HL-60/S4 treated with phorbol 12-myristate 13-acetate at 8.2 ng/mL for 4 days and 3 days (cell line): Measurements from ENCODE around the gene TEKT1.
"Not testable (repeated sequence)": the region's sequence is repeated elsewhere in the genome, so short reads cannot be mapped to it uniquely, and the experiment has no call there.

Experiments used
- in situ Hi-C: fragments of 300-500 bp; cut with MboI; formaldehyde crosslinking; loops from 2 replicates; pipeline ENCODE4 v1.15.0; 2022; ENCODE audit warnings: low sequenced_read_pairs

TEKT1 gene

DNA sequence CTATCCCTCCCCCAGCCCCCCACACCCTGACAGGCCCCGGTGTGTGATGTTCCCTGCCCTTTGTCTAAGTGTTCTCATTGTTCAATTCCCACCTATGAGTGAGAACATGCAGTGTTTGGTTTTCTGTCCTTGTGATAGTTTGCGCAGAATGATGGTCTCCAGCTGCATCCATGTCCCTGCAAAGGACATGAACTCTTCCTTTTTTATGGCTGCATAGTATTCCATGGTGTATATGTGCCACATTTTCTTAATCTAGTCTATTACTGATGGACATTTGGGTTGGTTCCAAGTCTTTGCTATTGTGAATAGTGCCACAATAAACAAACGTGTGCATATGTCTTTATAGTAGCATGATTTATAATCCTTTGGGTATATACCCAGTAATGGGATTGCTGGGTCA is 15.2 kb downstream of the TEKT1 start:
- in situ Hi-C loops = not testable (repeated sequence)

DNA sequence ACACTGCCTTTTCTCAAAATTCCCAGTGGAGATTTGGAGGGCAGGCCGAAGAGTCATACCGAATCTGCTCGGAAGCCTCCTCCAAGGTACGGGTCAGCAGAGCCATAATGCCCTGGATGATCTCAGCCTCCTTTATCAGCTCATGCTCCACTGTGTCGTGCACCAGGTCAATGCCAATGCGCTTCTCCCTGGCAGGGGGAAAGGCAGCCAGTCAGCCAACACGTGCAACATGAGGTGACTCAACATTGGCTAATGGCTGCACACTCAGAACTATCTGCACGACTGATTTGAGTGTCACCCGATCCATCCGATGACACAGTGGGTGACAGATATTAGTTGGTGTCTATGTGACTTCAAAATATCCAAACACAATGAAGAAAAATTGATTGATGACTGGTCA is 15.8 kb downstream of the TEKT1 start:
- in situ Hi-C loops = no loop called here

DNA sequence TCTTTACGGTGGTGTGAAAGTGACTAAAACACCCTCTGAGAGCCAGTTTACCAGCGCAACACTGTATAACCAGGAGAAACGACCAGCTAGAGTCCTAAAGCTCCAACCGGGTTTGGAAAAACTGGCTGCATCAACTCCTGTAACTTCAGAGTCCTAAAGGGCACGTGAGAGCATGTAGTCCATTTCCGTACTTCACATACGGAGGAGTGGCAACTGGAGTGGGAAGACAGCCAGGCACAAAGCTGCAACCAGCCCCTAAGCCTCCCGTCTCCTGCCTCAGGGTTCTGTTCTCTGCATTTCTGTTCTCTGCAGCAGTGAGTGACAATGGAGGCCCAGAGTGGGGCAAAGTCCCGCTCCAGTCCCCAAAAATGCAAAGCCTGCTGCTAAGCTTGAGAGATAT is 19.2 kb downstream of the TEKT1 start:
- in situ Hi-C loops = no loop called here

DNA sequence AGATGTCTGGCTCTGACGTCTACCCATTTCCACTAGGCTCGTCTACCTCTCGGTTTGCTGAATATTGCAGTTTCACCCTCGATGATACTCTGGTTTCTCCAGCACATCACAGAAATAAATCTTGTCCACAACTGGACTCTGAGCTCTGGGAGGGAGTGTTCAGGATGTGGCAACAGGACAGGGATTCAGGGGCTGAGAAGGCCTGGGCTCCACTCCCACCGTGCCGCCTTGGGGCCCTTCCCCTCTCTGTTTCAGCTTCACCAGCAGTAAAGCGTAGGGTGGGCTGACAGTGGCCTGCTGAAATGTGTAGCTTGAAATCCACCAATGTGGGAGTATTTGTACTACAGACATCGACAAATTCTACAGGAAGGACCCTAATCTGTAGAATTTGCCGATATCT is 20.0 kb downstream of the TEKT1 start:
- in situ Hi-C loops = no loop called here

DNA sequence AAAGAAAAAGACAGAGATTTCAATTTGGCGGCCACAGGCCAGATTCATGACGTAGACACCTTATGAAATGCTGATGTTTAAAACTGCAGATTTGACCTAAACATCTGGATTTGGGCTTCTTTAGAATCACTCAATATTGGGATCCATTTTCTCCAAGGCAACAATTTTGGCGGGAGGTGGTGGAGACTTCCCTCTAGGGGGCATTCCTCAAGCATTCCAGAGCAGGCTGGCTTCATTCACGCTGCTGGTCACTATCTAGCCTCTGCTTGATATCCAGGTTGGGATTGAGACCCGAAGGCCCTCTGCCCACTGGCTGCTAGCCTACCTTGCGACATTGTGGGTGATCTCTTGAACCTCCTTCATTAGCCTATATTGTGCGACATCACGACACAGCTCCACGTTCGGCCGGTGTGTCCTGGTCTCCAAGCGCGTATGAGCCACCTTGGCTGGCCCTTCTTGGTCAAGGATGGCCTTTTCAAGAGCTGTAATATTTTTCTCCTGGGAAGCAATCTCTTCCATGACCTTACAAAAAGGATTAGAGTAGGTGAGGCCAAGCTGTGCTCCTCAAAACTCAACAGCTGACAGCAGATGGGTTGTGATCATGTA is 31.0 kb downstream of the TEKT1 start:
- in situ Hi-C loops = no loop called here

DNA sequence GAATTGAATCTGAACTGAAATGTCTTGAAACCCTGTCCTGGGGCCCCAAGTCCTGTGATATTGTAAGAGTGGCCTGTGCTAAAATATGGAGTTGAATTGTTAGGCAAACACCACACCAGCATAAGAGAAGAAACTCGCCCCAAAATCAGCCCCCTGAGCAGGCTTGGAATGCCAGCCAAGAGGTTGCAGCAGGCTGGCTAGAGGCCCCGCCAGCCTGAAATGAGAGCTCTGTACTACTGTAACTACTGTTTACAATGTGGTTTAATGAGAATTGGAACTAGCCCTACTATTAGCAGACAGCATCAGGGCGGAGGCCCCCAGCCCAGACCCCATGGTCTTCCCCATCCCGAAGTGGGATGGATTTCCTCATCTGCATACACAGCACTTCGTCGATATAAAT is 31.8 kb downstream of the TEKT1 start:
- in situ Hi-C loops = no loop called here

DNA sequence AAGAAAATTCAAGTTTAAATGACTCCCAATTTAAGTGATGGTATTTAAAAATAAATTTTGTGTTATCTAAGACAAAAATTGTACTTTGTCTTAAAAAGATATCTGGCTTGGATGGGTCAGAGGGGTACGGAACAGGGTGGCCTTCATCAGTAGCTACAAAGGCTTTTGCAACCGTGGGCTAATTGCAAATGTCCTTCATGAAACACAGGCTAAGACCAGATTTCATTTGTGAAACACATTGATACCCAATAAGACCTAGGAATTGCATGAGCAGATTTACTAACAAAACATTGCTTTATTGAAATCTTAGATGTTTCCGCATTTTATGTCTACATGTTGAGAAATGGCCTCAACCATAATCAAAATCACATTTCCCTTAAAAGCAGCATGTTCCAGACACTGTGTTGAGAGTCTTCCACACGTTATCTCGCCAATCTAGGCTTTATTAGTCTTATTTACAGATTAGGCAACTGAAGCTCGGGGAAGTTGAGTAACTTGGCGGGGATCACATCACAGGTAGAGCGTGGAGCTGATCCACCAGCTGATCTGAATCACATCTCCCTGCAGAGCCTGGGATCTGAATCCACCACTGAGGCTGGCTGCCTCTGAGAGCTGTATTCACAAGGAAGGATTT is 33.7 kb downstream of the TEKT1 start:
- in situ Hi-C loops = no loop called here

DNA sequence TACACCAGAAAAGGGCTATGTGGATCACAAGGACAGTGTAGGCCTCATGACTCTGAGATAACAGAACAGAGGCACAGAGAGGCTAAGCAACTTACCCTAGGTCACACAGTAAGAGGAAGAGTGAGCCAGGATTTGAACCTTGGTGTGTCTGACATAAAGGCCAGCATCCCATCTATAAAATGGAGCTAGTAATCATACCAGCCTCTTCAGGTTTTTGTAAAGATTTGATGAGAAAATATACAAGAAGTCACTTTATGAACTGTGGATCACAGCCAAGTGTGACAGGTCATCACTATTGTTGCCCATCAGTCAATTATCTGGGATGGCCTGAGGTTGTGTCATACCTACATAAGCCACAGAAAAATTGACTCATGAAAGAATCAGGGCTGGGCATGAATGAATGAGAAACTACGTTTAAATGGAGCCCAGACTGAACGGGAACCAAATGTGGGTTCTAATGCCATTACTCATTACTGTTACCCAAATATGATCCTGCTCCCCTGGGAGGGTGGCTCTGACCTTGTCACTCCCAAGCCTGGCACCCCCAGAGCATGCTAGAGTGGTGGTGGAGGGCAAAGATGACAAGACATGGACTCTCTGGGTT is 34.5 kb downstream of the TEKT1 start:
- in situ Hi-C loops = no loop called here

DNA sequence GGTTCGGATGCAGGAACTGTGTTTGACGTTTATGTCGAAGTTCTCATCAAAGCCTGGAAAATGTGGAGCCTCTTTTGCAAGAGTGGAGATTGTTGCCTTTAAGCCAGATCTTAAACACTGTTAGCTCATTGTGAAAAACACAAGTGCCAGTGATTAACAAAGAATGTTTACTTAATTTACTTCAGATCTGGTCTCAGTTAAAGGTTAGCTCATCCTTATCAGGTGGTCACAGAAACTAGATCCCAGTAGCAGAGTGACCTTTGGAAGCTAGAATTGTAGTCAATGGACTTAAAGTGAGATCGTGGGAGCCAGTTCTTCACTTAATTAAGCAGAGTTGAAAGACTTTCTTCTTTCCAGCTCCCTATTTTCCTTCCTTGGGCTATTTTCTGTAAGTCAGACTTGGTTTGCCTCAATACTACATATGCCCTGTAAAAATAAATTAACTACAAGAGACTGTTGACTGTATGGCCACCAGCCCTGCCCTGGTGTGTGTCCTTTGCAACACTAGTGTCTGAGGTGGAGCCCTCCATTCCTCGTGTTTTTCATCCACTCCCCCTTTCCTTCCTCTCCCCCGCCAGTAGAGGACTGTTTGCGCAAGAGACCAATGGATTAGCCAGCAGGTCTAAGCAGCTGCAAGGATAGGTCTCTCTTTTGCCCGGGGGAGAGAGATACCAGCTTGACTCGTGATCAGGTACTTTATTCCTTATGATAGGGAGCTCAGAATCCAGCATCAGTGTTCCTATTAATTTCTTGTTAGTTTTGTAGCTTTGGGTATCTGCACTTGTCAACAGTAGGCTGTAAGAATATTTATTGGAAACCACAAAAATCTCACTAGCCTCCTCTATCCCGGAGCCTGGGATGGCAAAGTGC is 35.3 kb downstream of the TEKT1 start:
- in situ Hi-C loops = no loop called here

DNA sequence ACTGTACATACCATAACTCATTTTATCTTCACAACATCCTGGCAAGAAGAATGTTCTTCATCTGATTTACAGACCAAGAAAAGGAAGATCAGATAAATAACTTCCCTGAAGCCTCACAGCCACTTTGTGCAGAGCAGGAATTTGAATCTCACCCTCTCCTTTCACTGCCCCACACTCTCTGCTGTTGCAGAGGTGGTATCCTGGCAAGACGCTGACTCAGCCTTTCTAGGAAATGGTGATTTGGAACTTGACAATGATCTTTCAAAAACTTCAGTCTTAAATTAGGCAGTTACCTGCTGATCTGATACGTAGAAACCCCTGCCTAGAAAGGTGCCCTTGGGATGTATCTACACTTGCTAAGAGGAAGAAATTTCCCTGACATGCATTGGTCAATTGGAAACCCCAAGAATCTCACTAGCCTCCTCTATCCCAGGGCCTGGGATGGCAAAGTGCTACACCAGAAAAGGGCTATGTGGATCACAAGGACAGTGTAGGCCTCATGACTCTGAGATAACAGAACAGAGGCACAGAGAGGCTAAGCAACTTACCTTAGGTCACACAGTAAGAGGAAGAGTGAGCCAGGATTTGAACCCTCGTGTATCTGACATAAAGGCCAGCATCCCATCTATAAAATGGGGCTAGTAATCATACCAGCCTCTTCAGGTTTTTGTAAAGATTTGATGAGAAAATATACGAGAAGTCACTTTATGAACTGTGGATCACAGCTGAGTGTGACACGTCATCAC is 37.6 kb downstream of the TEKT1 start:
- in situ Hi-C loops = no loop called here

DNA sequence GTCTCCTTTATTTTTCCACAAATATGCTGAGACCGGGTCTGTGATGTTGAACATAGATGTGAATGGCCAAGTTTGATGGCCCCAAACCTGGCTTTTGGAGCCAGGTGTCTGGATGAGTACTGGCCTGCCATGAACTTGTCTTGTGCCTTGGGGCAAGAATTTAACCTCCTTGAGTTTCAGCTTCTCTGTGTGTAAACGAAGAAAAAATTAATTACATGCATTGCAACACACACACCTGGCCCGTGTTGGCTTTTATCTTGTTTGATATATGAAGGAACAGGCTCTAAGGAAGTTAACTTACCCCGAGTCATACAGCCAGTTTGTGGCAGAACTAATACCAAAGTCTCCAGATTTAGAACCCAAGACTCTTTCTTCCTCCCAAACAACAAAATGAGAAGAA is 42.4 kb downstream of the TEKT1 start:
- in situ Hi-C loops = no loop called here

DNA sequence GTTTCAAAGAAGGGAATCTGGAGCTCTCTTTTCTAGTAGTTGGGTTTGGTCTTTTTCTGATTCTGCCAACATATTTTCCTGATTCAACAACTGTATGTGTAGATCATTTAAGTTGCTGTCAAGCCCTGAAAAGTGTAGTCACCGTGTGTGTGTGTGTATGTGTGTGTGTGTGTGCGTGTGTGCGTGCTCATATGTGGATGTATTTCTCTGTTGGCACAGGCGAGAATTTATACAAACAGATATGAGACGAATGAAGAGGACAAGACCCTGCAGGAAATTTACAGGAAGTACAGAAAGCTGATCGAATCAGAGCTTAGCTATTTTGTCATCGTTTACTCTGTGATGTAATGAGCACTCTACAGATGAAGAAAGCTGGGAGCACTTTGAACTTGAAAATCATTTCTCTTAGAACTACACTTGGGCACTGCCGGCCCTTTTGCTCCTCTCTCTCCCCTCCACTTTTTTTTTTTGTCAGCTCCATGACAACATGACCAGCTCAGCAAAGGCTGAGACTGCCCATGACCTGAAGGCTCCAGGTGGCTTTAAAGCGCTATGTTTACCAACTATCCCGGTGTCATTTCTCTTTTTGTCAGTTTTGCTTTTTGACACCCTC is 44.3 kb downstream of the TEKT1 start:
- in situ Hi-C loops = no loop called here

DNA sequence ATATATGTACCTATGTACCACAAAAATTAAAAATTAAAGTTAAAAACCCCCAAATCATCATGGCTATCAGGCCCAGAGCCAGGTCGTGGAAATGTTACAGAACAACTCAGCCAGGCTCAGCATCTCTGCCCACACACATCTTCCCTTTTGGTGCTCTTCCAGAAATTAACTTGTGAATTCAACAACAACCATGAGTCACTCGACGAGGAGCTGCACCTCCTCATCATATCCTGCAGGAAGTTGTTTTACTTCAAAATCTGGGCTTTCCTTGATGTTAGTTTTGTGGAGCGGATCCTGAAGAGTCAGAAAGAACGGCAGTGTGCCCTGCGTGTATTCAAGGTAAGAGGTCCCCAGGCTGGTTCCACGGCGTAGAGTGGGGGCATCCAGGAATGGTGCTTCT is 44.9 kb downstream of the TEKT1 start:
- in situ Hi-C loops = no loop called here

DNA sequence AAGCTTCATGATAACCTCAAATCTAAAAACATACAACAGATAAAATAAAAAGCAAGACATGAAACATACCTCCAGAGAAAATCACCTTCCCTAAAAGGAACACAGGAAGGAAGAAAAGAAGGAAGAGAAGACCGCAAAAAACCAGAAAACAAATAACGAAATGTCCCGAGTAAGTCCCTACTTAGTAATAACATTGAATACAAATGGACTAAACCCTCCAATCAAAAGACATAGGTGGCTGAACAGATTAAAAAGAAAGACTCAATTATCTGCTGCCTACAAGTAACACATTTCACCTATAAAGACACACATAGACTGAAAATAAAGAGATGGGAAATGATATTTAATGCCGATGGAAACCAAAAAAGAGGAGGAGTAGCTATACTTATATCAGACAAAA is 49.3 kb downstream of the TEKT1 start:
- in situ Hi-C loops = no loop called here

DNA sequence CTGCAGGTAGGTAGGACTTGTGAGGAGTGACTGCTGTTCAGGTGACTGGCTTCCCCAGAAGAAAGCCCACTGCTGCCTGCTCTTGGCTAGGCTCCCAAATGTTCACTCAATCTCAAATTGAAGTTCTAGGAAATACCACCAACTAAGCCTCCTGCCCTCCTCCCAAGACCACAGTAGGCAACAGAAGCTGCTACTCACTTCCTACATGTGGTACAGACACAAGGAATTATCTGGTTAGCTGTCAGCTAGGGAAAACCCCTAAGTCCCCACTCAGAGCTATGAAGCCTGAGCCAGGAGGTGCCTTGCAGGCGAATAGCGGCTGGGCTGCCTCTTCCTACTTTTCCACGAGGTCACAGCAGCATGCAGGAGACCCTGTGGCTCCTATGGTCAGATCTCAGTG is 50.6 kb downstream of the TEKT1 start:
- in situ Hi-C loops = no loop called here

DNA sequence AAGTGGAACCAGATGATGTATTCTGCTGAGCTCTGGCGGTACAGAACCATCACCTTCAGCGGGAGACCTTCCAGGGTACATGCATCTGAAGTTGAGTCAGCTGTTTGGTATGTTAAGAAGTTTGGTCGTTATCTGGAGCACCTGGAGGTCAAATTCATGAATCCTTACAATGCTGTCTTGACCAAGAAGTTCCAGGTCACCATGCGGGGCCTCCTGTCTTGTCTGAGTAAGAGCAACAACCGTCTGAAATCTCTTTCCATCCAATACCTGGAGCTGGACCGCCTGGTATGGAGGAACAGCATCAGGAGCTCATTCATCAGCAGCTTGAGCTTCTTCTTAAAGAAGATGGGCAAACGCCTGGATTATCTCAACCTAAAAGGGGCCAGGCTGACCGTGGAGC is 51.5 kb downstream of the TEKT1 start:
- in situ Hi-C loops = no loop called here

DNA sequence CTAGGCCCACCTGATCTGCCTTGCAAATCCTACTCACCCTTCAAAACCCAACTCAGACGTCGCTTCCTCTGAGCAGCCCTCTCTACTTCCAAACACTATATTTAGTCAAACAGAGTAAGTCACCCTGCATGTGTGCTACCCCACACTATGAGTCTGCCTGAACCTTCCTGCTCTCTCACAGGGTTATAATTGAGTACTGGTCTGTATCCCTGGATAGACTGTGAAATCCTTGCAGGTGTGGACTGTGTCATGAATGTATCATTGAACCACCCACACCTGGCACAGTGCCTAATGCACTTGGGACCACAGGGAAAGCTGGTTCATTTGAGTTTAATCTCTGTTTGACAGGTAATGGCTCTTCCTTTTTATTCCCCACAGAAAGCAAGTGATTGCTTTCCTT is 52.1 kb downstream of the TEKT1 start:
- in situ Hi-C loops = no loop called here

DNA sequence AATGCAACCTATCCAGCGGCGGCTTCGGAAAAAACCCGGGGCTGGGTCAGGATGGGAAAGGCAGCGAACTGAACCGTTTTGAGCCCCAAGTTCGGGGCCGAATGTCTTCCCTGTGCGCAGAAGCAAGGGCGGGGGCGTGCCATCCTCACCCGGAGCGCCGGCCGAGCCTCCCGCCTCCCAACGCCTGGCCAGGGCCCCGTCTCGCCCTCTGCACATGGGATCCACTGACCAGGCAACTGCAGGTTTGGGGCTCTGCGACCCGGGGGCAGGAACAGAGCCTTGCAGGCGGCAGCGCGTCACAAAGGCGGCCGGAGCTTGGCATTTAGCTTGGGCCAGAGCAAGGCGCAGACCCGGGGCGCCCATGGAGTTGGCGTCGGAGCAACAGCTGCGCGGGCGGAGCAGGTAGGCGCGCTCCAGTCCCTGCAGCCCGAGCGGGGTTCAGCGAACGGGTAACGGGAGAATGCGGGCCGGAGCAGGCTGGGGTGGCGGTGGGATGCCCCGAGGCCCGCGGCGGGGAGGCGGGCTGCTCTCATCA is 55.6 kb downstream of the TEKT1 start, which contains the start of gene FBXO39:
TSS of gene FBXO39 (plus strand) at position 345 of the 535 bp plus-strand sequence. CDS start 3,654 bp downstream, outside the sequence.
- in situ Hi-C loops = no loop called here

DNA sequence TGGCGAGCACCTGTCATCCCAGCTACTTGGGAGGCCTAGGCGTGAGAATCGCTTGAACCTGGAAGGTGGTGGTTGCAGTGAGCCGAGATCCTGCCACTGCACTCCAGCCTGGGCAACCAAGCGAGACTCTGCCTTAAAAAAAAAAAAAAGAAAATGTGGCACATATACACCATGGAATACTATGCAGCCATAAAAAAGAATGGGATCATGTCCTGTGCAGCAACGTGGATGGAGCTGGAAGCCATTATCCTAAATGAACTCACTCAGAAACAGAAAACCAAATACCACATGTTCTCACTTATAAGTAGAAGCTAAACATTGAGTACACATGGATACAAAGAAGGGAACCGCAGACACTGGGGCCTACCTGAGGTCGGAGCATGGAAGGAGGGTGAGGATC is 56.6 kb downstream of the TEKT1 start:
- in situ Hi-C loops = not testable (repeated sequence)

DNA sequence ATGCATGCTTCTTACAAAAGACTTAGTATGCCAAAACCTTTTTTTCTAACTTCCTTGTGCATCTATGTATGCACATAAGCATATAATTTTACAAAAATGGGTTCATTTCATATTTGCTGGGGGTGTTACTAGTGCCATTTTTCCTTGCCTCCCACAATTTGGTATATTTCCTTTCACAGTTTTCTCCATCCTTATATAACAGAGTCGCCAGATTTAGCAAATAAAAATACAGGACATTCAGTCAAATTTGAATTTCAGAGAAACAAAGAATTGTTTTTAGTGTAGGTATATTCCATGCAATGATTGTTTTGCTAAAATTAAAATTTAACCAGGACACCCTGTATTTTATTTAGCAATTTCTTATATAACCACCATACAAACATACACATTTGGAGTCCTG is 59.5 kb downstream of the TEKT1 start:
- in situ Hi-C loops = no loop called here
